Cerebellar cortex (tissue), 1 donor: Measurements from ENCODE around the gene AEBP1.

ENCODE experiments used
- DNase-seq: peaks from one replicate; pipeline ENCODE4 v3.0.0-alpha.2; 2015; ENCODE audit warnings: low spot score

The AEBP1 gene

DNA sequence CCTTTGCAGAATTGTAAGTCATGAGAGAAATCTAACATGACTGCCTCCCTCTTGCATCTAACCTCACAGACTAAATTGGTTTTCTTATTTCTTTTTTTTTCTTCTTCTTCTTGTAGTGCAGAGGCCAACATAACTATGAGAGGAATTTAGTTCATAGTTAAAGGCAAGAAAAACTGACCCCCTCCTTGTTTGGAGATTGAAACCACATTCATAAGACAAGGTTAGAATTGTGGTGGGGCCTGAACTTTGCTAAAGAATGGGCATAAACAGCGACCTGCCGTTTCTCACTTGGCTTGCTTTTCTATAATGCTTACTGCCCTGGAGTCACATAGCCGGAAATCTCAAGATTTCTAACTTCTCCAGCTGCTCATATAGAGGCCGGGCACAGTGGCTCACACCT lies 19.4 kb upstream of the AEBP1 start:
- no peak for DNase-seq

DNA sequence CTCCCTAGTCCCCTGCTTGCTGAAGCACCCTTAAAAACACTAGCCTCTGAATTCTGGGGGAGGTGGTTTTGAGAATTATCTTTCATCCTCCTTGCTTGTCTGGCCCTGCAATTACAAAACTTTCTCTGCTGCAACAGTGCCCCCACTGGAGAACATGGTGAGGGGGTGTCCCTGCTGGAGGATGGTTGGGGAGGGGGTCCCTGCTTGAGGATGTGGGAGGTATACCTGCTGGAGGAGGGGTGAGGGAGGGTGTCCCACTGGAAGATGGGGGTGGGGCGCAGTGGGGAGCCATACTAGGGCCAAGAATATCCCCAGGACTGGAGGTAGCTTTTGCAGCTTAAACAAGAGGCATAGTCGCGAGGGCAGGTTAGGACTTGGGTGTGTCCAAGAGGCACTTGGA lies 18.6 kb upstream of the AEBP1 start:
- no peak for DNase-seq

DNA sequence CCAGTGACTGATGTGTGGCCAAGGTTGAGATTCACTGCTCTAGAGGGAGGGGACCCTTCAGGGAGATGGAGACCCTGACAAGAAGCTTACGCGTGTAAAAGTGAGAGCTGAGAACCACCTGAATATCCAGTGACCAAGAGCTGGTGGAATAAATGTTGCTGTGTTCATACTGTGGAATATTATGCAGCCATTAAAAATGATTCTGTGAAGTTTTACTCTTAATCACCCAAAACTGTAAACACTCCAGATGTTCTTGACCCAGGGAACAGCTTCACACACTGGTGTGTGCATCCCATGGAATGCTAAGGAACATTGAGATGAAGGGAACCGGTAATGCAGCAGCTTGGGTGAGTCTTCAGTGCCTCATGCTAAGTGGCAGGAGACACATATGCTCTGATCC lies 17.5 kb upstream of the AEBP1 start:
- no peak for DNase-seq

DNA sequence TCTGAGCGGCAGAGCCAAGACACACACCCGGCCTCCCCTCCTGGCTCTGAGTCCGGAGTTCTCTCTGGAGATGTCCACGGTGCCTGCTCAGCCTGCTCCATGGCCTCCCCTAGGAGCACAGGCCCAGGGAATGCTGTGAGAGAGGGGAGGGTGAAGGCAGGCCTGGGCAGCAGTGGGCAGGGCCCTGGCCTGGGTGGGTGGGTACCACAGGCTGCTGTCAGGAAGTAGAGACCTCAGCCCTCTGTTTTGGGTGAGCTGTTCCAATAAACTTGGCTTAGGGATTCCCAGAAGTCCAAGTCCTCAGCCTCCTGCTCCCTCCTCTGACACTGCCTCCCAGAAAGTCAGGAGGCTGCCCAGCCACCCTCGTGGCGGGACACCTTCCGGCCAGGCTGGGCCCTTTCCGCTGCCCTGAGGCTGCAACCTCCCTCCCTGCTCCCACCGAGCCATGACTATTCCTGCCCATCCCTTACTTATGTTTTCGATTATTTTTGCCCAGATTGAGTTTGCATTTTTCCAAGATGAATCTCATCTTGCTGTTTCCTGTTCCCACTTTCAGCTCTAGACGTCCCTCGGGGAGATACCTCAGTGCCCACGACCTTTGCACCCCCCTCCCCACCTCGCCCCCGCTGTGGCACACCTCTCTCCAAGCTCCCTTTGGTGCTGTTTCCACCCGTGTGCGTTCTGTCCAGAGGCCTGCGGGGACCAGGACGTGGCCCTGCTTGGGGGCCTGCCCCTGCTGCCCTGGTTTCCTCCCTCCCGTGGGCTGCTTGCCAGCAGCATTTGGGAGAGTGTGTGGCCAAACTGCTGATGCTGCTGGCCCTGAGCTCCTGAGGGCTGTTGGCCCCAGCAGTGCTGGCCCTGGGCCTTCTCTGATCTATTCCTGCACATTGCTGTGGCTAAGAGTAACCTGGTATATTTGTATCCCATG lies 16.0 kb upstream of the AEBP1 start:
- DNase-seq: peak; percentile 53

DNA sequence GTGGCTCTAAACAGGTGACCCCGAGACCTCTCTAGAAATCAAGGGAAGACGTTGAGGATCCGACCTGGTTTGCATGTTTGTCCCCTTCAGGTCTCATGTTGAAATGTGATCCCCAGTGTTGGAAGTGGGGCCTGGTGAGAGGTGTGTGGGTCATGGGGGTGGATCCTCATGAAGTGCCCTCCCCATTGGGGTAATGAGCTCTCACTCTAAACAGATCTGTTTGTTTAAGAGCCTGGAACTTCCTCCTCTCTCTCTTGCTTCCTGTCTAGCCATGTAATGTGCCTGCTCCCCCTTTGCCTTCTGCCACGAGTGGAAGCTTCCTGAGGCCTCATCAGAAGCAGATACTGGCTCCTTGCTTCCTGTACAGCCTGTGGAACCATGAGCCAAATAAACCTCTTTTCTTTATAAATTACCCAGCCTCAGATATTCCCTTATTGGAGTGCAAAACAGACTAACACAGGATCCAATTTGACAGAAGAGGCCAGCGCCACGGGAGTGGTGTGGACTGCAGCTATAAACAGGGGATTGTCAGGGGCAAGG lies 11.0 kb upstream of the AEBP1 start:
- no peak for DNase-seq

DNA sequence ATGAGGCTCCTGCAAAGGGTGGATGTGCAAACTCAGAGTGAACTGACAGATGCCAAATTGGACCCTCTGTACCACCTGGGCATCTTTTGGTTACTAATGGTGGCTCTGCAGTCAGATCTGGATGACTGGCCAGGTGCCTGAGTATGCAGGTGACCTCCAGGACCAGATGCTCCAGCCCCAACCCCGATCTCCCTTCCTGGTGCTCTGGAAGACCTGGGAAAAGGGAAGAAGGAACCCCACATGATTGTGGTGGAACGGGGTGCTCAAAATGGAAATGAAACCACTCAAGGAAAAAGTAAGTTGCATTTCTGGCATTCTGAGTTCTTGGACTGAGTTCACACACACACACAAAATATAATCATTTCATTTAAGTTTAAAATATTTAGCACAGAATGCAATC lies 9.8 kb upstream of the AEBP1 start:
- DNase-seq: no peak

DNA sequence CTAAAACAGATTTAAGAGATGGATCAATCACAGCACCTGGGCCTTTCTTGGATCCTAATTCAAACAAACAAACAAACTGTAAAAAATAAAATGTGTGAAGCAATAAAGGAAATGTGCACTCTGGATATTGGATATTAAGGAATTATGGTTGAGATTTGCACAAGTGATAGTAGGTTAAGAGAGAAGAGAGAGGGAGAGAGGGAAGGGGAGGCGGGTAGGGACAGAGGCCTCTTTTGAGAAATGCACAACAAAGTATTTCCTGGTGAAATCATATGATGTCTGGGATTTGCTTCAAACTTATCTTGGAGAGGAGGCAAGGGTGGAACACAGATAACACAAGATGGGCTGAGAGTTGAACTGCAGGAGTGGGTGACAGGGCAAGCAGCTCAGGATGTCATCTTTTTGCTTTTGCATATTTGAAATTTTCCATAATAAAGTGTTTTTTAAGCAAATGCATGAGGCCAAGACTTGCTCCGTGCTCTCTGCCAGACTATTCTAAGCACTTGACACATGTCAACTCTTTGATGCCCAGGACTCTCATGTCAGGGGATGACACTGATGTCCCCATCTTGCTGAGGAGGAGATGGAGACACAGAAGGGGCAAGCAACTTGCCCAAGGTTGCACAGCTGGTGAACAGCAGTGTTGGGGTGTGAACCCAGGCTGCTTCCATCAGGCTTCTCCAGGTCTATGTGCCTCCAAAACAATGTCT lies 9.1 kb upstream of the AEBP1 start:
- DNase-seq: no peak

DNA sequence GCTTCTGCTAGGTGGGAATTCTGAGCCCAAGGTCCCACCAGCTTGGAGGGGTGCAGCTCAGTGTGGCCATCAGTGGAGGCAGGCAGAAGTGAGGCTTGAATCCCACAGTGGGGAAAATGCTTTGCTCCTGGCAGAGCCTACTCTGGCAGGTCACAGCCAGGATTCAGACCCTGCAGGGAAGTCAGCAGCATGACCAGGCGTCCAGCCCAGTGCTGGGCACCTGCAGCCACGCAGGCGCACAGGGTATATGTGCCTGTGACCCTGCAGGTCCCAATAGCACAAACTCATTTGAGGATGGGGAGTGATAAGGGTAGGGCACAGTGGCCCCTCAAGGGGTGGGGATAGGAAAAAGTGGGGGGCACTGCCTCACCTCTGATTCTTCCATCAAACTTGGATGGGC lies 8.4 kb upstream of the AEBP1 start:
- DNase-seq: no peak

DNA sequence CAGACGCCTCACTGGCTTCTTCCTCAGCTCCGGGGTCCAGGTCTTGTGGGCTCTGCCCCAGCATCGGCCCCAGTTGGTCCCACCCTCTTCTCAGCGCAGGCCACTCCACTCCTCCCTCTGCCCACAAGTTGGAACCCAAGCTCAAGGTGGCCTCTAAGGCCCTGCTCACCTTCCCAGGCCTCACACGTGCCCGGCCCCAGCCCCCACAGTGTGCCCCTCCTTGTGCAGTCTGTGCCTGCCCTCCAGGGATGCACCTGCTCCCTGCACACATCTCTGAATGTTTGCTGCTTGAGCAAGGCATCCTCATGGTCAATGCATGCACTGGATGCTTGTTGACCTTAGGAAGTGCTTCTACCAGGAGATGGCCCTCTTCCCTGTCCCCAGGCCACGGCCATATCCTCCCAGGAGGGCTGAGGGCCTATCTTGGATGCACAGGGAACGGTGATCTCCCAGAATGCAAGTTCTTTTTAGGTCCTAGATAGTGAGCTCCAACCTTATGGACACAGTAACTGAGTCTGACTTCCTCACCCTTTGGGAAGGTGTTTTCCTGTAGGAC lies 7.7 kb upstream of the AEBP1 start:
- no peak for DNase-seq

DNA sequence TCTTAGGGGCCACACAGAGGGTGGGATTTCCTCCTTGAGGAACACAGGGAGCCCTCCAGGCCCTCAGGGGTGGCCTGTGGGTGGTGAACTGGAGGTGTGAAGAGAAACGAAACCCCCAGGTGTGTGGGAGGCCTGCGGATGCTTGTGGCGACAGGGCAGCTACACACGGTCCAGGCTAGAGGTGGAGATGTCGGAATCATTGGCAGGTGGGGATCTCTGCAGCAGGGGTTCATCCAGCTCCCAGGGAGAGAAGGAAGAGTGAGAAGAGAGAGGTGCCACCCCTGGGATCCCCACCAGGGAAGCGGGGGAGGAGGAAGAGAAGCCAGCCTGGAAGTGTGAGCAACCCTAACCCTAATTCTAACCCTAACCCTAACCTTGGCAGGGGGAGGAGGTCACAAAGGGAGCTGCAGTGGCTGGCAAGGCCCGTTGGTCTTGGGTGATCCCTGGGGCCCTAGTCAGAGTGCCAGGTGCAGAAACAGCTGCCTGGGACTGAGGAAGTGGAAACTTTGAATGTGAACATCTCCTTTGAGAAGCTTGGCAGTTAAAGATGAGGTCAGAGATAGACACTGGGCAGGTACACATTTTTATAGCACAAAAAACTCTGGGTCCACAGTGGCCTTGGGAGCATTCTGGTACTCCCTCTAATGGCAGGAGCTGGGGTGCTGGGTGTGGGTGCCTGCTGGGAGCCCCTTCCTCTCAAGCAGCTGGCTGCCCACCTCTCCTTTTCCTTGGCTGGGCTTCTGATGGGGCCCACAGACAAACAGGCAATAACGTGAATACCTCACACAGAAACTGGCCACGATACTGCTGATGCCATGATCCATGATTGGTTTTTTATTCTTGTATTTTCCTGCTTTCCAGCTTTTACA lies 6.8 kb upstream of the AEBP1 start:
- DNase-seq: no peak

DNA sequence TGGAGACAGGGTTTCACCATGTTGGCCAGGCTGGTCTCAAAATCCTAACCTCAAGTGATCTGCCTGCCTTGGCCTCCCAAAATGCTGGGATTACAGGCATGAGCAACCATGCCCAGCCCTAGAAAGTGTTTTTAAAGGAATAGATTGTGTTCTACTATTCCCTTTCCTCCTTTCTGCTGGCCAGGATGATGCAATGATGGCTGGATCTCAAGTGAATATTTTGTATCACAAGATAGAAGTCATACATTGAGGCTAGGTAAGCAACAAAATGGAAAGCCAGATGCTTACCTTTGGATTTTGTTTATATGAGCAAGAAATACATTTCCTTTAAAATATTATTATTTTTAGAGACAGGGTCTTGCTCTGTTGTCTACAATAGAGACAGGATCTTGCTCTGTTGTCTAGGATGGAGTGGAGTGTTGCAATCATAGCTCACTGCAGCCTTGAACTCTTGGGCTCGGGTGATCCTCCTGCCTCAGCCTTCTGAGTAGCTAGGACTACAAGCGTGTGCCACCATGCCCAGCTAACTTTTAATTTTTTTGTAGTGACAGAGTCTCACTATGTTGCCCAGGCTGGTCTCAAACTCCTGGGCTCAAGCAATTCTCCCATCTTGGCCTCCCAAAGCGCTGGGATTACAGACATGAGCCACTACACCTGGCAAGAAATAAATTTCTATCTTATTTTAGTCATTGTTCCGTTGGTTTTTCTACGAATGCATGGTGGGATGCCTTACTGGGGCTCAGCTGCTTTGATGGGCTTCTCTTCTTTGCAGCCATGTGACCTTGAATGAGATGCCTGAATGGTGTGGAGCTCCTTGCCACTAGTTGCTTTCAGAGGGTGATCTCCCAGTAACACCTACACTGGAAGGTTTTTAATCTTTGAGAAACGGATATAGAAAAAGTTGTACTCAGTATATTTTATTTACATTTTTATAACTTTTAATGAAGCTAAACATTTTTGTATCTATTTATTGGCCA lies 5.8 kb upstream of the AEBP1 start:
- no peak for DNase-seq

DNA sequence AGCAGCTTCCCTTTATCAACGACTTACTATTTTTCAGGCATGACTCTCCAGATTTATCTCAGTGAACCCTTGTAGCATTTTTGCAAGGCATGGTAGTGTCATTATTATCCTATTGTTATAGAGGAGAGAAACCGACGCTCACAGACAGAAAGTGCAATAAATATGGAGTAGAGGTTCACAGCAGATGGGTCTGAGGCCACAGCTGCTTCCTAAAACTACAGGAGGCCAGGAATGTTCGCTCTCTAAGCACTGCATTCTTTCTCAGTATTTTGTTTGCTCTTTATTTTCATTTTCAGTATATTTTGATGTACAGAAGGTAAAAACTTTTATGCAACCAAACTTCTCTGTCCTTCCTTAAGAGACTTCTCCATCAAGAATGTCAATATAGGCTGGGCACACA lies 4.5 kb upstream of the AEBP1 start:
- DNase-seq: no peak

DNA sequence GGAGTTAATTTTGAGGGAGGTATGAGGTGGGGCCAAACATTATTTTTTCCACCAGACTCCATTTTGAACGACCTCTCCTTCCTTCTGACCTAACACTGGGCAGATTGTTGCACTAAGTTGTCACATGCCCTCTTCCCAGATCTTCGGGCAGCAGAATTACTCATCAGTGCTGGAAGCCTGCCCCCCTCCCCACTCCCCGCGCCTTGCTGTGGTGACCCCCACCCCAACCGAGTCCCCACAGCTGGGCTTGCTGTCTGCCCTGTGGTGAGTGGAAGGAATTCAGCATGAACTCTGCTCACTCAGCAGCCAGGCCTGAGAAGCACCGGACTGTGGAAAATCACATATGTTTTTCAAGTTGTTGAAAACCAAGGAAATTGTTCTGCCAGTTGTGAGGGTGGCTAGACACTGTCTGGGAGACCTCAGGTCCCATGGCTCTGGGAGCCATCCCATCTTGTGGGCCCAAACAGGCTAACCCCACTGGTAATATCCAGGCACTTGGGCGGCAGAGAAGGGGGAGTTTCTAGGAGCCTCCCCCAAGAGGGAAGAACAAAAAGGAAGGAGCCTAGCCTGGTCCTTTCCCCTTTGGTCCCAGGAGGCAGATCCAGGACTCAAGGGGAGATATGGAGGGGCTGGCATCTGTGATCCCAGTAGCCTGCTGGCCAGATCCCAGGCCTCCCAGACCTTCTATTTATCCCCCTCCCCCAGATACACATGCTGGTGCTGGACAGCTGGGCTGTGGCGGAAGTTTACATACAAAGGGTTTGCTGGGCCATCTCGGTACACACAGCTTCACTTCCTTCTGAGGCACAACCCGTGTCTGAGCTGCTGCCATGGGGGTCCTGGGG lies 3.5 kb upstream of the AEBP1 start:
- no peak for DNase-seq

DNA sequence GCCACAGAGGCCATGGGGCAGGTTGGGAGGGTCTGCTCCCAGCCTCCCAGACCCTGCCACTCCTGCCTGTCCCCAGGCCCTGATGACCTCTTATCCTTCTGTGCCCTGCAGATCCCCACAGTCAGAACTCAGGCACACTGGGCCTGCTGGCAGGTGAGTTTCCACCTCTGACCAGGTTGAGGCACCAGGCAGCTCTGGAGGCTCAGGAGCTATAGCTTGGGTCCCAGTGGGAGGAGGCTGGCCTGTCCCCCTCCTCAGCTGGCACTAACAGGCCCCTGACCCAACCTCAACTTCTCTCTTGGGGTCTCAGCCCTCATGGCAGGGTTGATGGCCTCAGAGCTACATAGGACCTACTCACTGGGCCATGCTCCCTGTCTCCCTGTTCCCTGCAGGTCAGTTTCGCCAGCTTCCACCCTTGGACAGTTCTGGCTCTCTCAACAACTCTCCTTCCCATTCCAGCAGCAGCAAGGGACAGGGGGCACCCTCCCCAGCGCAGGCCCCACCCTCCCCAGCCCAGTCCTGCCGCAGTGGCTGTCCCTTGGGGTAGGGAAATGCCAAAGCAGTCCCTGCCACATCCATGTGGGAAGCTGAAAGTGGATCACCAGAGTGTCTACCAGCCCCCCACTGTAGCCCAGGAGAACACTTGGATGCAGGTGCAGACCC lies 2.7 kb upstream of the AEBP1 start:
- no peak for DNase-seq

DNA sequence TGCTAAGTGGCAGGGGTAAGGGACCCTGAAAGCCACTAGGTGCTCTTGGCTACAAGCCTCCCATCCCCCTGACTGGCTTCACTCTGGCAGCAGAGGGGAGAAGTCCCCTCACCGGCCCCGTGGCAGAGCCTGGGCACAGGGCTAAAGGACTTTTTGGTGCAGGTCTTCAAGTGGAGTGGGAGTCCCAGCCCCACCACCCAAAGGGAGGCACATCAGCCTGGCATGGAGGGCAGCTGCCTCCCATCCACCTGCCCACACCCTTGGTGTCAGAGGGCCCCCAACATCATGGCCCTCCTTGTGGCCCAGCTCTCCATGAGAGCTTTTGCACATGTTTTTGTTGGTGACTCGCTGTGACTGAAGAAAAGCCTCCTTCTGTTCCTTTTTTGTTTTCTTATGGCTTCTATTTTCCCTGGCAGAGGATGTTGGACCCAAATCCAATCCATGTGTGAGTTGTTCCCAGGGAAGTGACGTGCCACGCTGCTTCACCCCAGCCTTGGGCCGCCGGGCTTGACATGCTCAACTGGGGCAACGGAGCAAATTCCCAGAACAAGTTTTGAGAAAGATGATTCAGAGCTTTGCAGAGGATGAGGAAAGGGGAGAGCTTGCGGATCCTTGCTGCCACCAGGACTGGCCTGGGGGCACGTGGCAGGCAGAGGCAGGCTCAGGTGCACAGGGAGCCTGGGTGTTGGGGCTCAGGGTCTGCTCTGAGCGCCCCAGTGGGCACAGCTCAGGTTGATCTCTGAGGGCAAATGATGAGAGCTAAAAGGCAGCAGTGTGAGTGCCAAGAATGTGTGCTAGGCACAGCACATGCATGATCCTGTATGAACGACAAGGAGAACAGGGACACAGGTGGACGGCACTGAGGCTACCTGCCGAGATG lies 1.9 kb upstream of the AEBP1 start:
- no peak for DNase-seq

DNA sequence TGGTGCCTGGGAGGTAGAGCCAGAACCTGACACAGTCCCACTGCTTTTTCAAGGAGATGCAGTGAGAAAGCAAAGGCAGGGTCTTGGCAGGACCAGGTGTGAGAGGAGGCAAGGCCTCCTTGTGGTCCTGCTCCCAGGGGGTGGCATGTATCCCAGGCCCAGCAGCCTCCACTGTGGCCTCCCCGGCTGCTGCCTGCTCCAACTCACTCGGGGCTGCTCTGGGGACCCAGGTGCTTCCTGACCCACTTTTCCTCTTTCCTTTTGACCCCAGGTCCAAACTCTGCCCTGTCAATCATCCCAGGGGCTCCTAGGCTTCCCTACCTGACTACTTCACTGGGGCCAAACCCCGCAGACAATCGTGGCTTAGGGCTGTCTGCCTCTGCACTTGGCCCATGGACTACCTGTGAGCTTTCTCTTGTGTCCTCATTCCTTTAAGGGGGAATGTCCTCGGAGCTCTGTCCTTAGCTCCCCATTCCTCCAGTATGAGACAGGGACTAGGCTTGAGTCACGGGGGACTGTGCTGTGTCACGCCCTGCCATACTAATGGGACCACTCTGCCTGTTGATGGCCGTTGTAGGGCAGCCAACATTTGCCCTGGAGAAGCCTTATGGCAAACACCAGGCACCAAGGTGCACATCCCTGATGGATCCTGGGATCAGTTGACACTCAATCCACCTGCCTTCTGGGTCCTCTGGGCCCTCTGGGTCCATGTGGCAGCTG lies 1.1 kb upstream of the AEBP1 start:
- no peak for DNase-seq

DNA sequence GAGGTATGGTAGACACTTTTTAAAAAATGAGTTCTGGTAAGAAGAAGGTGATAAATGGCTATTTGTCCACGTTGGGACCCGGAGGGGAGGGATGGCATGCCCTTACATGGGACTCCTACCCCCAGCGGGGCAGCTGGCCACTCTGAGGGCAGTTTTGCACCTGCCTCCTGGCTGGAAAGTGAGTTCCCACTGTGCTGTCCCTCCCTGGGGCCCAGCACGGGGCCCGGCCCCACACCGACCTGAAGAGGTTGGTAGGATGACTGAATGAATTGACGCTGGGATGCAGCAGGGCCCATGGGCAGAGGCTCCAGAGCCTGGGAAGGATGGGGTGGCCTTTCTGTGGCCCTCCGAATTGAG lies 601 bp upstream of the AEBP1 start:
- DNase-seq: no peak
